Effector CD8-positive, alpha-beta T cell (primary cell): ENCODE data around the gene PHACTR4.
"Not testable (repeated sequence)": the region's sequence is repeated elsewhere in the genome, so short reads cannot be mapped to it uniquely, and the experiment has no call there.

ENCODE experiments used
- DNase-seq: peaks from one replicate; lab custom pipeline; 2025; lab: John Stamatoyannopoulos, UW

The PHACTR4 gene

DNA sequence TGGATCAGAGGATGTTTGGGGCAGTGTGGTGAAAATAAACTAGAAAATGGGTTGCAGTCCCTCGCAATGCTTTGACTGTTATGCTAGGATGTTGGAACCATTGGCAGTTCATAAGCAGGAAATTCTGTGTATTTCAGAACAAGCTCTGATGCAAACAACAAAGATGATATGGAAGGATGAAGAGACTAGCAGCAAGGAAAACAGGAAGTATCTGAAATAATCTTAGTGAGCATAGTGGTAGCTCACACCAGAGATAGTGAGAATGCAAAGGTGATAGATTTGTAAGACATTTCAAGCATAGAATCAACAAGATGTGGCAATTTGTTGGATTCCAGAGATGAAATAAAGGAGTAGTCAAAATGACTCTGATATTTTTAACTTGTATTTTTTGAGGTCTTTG, 125.2 kb downstream of the PHACTR4 start:
- no peak for DNase-seq

DNA sequence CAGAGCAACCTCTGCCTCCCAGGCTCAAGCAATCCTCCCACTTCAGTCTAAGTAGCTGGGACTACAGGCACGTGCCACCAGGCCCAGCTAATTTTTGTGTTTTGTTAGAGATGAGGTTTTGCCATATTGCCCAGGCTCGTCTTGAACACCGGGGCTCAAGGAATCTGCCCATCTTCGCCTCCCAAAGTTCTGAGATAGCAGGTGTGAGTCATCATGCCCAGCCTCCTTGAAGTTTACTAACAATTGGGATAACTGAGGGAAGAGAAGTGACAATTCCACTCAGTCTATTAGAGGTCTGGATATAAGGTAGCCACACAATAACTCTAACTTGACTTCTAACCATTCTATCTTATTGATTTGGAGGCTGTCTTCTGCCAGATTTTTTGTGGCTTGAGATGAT, 130.0 kb downstream of the PHACTR4 start:
- no peak for DNase-seq

DNA sequence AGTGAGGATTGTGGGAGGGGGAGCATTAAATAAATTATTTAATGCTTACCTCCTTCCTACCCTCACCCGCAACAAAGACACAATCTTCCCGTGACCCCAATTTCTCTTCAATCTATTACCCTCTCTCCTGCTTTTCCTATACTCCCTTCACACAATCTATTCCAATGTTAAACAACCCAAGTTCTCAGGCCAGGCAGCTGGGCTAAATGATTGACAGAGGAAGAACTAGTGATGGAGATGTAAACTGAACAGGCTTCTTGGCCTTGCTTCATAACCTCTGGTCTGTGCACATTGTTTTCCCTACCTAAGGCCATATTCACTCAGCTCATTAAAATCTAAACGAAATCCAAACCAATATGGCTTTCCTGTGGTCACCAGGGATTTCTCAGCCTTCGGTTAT, 132.4 kb downstream of the PHACTR4 start:
- DNase-seq = no peak

DNA sequence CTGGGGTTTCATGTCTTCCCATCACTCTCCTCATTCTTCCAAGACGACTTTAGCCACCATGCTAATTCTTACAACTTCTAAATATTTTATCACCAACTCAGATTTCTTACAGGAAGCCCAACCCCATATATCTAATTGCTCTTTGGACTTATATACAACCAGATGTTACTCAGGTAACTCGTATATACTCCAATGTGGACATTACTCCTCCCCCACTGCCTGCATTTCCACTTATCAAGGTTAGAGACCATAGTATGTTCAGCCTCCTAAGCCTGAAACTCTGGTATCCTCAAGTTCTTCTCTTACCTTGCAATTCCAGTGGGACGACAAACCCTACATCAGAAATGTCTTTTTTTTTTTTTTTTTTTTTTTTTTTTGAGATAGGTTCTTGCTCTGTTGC, 133.6 kb downstream of the PHACTR4 start:
- DNase-seq = no peak

DNA sequence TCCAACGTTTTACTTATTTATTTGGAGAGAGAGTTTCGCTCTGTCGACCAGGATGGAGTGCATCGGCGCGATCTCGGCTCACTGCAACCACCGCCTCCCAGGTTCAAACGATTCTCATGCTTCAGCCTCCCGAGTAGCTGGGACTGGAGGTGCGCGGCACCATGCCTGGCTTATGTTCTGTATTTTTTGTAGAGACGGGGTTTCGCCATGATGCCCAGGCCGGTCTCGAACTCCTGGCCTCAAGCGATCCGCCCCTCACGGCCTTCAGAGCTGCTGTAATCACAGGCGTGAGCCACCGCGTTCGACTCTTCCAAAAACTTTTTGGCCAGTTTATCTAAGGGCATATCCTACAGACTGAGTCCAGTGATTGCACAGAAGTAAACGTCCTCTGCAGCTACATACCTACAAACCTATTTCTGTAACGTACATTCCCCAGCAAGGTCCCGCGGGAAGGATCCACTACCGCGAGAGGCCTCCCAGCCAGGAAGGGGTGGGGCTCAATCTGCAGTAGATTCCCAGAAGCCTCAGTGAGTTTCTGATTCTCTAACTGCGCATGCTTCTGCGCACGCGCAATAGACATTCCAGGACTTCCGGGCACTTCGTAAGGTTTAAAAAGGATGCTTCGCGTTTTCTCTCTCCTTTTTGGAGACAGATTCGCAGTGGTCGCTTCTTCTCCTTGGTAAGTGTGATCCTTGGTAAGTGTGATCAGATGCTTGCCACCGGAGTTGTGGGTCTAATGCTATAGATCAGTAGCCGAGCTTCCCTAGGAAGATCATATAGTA, 136.1 kb downstream of the PHACTR4 start, which contains the start of gene RCC1:
TSS of gene RCC1 (plus strand) at position 638 of the 782 bp plus-strand sequence. CDS start 23,824 bp downstream, outside the sequence.
- peak; percentile 92 for DNase-seq

DNA sequence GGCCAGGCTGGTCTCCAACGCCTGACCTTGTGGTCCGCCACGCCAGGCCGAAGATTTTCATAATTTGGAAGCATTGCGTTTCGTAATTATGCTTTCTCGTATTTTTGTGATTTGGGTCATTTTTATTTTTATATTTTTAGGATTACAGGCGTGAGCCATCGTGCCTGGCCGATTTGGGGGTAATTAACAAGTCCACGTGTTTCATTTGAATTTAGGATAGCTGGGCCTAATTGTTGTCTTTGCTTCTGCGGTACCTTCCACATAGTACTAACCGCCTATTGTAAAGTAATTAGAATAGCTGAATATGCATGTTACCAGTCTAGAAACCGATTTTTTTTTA, 137.3 kb downstream of the PHACTR4 start:
- DNase-seq = no peak

DNA sequence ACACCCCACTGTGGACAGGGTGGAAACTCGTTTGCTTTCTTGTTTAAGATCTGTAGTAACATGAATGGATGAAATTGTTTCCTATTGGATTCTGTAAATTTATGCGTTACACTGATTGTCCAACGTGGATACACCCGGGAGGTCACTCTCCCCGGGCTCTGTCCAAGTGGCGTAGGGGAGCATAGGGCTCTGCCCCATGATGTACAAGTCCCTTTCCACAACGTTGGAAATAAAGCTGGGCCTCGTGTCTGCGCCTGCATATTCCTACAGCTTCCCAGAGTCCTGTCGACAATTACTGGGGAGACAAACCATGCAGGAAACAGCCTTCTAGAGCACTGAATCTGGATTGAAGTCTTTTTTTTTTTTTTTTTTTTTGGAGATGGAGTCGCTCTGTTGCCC, 137.7 kb downstream of the PHACTR4 start:
- no peak for DNase-seq

DNA sequence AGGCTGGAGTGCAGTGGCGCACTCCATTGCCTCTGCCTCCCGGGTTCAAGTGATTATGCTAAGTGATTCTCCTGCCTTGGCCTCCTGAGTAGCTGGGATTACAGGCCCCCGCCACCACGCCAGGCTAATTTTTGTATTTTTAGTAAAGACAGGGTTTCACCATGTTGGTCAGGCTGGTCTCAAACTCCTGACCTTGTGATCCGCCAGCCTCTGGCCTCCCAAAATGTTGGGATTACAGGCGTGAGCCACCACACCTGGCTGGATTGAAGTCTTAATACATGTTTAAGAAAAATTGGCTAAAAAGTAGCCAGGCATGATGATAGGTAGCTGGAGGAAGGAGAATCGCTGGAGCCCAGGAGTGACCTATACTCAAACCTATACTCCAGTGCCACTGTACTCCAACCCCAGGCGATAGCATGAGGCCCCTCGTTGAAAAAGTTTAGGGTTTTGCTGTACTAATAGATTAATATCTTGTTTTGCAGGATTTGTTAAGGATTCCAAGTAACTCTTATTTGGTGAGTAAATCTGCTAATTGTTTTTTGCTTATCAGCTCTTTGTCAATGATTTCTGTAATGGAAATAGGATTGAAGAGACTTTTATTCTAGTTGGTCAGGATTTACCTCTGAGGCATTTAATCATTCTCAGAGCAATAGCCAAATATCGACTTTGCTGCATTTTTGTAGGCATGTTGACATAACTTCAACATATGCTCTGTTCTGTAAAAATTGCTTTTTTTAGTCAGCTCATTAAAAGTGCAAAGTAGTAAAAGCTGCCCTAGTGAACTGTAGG, 138.3 kb downstream of the PHACTR4 start:
- DNase-seq = no peak

DNA sequence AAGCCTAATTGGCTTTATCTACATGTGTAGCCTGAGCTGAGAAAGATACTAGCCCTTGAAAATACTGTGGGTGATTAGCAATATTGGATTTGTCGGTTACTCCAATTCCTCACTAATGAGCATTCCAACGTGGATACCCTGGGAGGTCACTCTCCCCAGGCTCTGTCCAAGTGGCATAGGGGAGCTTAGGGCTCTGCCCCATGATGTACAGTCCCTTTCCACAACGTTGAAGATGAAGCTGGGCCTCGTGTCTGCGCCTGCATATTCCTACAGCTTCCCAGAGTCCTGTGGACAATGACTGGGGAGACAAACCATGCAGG, 138.9 kb downstream of the PHACTR4 start:
- DNase-seq = no peak

DNA sequence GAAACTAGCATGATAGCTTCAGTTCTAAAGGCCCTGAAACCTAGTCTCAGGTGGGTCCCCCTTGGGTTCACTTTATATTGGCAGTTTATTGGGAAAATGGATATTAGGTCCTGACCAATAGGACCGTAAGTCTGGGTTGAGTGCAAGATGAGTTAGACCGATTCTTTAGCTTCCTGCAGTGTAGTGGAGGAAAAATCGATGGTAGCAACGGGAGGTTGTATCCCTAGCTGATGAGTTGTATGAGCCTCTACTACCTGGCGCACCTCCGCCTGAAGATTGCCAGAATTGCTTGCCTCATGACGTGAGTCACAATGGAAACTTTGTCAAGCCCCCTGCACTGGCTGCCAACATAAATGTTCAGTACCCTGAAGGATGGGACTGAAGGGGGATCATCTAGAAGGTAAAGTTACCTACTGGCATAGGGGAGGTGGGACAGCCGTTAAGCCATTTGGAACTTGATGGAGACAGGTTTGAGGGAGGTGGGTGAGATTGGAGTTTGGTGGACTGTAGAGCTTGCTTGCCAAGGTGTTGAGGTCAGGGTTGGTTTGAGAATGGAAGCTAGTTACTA, 140.2 kb downstream of the PHACTR4 start:
- peak; percentile 8 for DNase-seq

DNA sequence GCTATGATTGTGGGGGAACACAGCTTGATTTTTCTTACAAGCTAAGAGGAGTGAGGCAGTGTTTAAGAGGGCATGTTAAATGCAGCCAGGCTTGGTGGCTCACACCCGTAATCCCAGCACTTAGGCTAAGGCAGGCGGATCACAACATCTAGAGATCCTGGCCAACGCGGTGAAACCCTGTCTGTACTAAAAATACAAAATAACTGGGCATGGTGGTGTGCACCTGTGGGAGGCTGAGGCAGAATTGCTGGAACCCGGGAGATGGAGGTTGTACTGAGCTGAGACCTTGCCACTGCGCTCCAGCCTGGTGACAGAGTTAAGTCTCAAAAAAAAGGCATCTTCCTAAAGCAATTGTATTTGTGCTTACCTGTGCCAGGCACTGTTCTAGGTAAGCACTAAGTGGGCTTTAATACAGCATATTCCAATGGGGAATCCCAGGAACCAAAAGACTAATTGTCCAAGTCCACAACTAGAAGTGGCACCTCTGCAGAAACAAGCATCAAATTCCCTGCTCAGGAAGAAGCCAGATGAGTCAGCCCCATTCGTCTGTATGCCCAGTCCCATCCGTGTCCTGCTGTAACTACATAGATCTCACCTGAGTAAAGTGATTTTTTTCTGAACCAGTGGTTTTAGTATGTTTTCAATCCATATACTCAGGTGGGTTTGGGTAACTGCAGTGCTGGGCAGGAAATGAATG, 140.9 kb downstream of the PHACTR4 start:
- no peak for DNase-seq

DNA sequence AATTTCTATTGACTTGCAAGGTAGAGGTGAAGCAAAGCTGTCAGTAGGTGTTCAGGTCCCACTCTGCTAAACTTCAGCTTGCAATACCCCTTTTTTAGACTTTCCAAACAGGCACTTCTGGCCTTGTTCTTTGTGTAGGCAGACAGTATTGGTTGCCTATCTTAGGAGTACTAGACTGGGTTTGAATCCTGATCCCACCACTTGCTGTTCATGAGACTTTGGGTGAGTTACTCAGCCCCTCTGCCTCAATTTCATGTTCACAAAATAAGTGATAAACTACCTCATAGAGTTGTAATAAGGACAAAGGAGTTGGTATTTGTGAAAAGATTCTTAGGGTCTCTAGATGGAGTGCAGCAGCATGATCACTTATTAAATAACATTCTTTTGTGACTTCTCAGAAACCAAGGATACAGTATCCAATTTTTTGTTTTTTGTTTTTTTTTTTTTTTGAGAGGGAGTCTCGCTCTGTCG, 141.5 kb downstream of the PHACTR4 start:
- DNase-seq = no peak

DNA sequence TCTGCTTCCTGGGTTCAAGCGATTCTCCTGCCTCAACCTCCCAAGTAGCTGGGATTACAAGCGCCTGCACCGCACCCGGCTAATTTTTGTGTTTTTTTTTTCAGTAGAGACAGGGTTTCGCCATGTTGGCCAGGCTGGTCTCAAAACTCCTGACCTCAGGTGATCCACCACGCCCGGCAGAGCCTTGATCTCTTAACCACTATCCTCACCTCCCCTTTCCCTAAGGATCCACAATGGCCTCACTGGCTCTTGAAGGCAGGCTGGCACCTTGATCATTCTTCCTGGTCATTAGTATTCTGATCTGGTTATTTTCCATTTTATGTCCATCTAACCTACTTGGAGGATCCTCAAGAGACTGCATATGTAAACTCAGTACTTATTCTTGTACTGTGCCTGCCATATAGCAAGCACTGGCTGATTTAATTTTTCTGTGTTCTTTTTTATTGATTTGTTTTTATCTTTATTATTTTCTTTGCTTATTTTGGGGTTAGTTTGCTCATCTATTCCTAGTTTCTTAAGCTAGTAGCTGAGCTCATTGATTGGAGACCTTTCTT, 142.6 kb downstream of the PHACTR4 start:
- DNase-seq = no peak

DNA sequence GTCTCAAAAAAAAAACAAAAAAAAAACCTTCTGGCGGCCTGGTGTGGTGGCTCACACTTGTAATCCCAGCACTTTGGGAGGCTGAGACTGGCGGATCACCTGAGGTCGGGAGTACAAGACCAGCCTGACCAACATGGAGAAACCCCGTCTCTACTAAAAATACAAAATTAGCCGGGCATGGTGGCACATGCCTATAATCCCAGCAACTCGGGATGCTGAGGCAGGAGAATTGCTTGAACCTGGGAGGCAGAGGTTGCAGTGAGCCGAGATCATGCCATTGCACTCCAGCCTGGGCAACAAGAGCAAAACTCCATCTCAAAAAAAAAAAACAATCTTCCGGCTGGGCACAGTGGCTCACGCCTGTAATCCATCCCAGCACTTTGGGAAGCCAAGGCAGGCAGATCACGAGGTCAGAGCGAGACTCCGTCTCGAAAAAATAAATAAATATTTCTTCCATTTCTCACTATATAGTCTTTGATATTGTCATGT, 144.9 kb downstream of the PHACTR4 start:
- DNase-seq = not testable (repeated sequence)

DNA sequence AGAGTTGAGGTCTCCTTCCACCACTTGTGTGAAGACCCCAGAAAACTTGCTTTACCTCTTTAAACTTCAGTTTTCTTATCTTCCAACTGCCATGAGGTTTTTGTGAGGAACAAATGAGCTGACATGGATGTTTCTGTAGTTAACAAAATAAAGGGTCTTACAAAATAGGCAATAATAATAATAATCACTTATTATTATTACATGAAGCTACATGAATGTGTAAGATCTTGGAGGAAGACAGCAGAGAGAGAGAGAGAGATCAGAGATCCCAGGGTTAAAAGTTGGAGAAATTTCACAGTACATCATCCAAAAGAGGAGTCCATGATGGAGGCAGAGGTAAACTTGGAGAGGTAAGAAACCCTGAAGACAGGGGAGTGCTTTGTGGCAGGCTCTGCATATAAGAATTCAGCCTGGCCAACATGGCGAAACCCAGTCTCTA, 147.0 kb downstream of the PHACTR4 start:
- DNase-seq = no peak

DNA sequence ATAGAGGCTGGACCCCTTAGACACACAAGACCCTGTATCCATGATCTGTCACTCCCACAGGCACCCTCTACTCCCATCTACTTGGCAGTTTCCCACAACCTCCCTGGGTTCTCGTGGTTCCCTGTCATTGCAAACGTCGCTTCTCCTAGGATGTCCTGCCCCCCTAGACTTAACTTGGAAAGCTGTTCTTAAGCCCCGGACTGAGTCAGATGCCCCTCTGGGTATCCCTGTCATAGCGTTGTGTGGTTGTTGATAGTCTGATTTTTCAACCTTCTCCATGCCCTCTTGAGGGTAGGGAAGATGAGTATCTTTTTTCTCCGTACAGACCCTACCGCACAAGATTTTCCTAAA, 148.1 kb downstream of the PHACTR4 start:
- DNase-seq = no peak

DNA sequence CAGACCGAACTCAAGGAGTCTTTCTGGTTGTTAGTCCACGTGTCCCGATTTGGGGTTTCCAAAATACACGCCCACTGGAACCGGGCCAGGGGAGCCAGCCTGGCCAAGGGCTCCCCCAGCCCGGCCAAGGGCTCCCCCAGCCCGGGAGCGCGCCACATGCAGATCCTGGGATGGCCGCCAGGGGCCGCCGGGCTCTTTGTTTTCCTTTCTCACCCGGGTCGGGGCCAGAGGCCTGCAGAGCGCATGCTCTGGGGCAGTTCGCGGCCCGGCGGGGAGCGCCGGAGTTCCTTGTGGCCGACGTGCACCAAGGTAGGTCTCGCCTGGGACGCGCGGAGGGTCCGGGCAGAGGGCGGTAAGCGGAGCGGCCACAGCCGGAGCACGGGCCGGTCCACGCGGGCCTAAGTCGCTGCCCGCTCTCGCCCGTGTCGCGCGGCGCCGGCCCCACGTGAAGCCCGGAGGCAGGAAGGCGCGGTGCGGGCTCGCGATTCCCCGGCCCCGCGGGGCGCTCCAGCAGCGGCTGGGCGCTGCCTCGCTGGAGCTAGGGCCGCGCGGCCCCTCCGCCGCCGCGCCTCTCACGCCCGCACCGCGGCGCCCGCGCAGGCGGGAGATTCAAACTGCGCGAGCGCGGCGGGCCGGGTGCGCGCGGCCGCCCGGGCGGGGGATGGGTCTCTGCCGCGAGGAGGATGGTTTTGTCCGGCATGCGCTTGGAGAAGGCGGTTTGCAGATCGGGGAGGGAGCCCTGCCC, 148.6 kb downstream of the PHACTR4 start:
- DNase-seq = peak; percentile 82

DNA sequence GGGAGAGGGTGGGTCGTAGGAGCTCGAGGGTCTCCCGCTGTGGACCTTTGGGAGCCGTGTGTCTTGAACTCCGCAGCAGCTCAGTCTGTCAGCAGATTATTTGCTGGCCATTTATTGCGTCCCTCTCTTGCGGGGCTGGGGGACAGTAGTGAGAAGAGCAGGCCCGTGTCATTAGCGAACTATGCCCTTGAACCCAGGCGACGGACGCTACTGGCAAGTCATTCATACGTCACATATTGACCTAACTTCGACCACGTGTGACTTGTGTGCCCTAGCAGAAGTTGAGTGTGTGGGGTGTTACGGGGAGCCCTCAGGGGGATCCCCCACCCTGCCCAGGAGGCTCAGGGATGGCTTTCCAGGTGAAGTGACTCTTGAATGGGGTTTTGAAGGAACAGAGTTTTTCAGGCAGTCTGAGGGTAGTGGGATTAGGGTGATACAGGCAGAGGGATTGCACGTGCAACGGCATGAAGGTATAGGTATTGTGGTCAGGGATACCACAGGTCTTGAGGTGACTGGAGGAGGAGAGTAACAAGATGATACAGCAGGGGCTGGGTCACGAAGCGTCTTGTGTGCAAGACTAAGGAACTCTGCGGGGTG, 149.3 kb downstream of the PHACTR4 start:
- no peak for DNase-seq

DNA sequence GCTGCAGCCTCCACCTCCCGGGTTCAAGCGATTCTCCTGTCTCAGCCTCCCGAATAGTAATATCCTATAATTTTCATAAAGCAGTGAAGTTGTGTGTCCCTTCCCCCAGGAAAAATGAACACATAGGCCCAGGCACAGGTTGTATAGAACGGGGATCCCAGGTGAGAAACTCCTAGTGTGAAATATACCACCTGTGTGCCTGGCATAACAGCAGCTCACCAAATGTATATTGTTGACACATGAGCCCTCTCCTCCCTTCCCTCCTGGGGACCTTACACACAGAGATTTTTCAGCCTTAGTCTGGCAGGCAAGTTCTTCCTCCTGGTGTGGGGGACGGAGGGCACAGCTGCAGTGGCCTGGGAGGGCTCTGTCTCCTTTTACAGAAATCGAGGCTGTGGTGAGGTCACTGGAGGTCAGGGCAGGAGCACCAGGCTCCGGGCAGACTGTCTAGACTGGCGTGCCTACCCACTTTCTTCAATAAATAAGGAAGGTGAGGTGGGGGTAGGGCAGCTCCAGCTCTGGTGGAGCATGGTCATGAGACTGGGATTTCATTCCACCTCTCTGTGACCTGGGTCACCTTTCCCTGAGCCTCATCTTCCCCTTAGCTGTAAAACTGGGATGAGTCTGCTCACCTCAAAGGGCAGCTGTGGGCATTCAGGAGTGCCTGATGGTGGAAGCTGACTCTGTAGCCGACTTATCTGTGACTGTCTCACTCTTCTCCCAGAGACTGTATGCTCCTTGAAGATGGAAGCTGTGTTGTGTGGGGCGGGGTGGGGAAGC, 150.6 kb downstream of the PHACTR4 start:
- no peak for DNase-seq

DNA sequence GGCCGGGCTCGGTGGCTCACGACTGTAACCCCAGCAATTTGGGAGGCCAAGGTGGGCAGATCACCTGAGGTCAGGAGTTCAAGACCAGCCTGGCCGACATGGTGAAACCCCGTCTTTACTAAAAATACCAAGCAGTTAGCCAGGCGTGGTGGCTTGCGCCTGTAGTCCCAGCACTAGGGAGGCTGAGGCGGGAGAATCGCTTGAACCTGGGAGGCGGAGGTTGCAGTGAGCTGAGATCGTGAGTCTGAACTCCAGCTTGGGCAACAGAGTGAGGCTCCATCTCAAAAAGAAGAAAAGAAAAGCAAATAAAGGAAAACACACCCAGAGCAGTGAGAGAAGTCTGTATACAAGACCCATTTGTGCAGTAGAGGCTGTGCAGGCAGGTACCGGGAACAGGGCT, 151.3 kb downstream of the PHACTR4 start:
- not testable (repeated sequence) for DNase-seq
